Measurements from ENCODE around the gene RCCD1. TPM values are rescaled to one million over a fixed set of nuclear protein-coding genes. Genes with fewer than 3 reads are reported as not detected.

The RCCD1 gene
- total RNA-seq, 1 donor, result 10.1 TPM

GRCh38 chr15:90987561-90988141, 33.0 kb downstream of the RCCD1 start:
- DNase-seq (ENCODE audit: low read depth), result peak; percentile 12
- no peak overlapping the region for H3K4me3 ChIP-seq (ENCODE audit: low read depth, low read length)
- no peak for TF ChIP-seq CTCF (IDR thresholded peaks at IDR 0.05; ENCODE audit: insufficient read depth, low read length)

- TF ChIP-seq CTCF (IDR thresholded peaks at IDR 0.05; ENCODE audit: insufficient read depth, low read length), result no peak
- no peak overlapping the region for H3K4me3 ChIP-seq (ENCODE audit: low read depth, low read length)
- DNase-seq (ENCODE audit: low read depth), result peak; percentile 12
These were observed 33.6 kb downstream of the RCCD1 start for GRCh38 chr15:90988296-90988695.

GRCh38 chr15:90989040-90989768, 34.5 kb downstream of the RCCD1 start:
- TF ChIP-seq CTCF (IDR thresholded peaks at IDR 0.05; ENCODE audit: insufficient read depth, low read length), result no peak
- DNase-seq (ENCODE audit: low read depth), result no peak
- H3K4me3 ChIP-seq (ENCODE audit: low read depth, low read length), result no peak overlapping the region

- DNase-seq (ENCODE audit: low read depth), result no peak
- no peak for TF ChIP-seq CTCF (IDR thresholded peaks at IDR 0.05; ENCODE audit: insufficient read depth, low read length)
- no peak overlapping the region for H3K4me3 ChIP-seq (ENCODE audit: low read depth, low read length)
These were observed 35.8 kb downstream of the RCCD1 start for GRCh38 chr15:90990446-90990845.

GRCh38 chr15:90991587-90992285, 37.1 kb downstream of the RCCD1 start:
- DNase-seq (ENCODE audit: low read depth), result no peak
- no peak overlapping the region for H3K4me3 ChIP-seq (ENCODE audit: low read depth, low read length)
- no peak for TF ChIP-seq CTCF (IDR thresholded peaks at IDR 0.05; ENCODE audit: insufficient read depth, low read length)

GRCh38 chr15:90994059-90994416, 39.4 kb downstream of the RCCD1 start:
- H3K4me3 ChIP-seq (ENCODE audit: low read depth, low read length), result peak overlapping the region; percentile 94
- no peak for TF ChIP-seq CTCF (IDR thresholded peaks at IDR 0.05; ENCODE audit: insufficient read depth, low read length)
- no peak for DNase-seq (ENCODE audit: low read depth)
